GM18526 (cell line): ENCODE results near the gene SECTM1.

Source experiments
- POLR2A ChIP-seq: IDR thresholded peaks from 3 replicates; pipeline ENCODE4 v1.6.1; 2011; ENCODE audit not compliant: insufficient read length; ENCODE audit errors: extremely low read depth

SECTM1 gene

DNA sequence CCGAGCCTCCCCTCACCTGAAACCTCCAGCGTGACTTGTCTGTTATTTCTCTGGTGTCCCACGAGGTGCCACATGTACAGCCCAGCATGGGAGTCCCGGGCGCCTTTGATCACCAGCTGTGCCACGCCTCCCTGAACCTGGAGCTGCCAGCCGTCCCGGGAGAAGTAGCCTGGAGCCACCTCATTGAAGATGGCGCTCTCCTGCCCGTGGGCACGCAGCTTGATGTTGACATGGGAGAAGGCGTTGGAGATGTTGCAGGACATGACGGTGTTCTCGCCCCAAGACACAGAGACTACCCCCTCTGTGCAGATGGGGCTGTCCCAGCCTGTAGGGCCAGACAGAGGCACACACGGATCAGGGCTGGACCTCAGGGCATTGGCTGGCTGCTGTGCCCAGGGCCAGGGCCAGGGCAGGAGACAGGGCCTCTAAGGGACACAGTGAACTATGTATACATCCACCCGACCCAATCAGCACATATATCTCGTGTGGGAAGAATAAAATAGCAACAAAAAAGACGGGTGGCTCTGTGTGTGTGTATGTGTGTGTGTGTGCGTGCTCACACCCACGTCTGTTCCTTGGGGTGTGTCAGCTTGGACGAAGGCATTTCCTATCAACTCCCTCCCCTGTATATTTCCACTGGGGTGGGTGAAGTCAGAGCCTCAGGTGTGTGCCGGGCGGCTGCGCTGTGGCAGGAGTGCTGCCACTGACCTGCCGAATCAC is 8.8 kb downstream of the SECTM1 start:
- no peak for TF ChIP-seq POLR2A

DNA sequence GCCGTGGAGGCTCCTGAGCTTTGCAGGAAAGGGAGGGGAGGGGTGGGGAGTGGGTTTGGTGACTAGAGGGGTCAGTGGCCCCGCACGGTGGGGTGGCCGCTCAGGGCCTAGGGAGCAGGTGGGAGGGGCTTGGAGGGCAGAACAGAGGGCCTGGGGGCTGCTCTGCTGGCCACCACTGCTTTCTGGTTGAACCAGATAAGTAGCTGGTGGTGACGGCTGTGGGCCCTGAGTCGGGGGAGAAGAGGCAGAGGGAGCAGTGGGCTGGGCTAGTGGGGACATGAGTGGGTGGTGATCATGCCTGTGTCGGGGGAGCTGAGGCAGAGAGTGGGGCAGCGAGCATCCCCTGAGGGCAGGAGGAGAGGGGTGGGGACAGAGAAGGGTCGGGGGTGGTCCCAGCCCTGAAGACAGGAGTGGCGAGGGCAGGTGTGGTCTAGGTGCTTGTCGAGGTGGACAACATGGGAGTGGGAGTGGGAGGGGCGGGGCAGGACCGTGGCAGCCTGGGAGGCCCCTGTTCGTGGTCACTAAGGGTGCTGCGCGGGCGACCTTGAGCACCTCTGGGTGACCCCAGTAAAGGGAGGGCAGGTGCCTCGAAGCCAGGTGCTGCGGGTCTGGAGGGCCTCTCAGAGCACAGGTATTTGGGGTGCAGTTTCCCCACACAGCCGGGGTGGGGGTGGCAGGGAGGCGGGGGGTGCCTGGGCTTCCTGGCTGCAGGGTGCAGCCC is 9.9 kb downstream of the SECTM1 start:
- no peak for TF ChIP-seq POLR2A

DNA sequence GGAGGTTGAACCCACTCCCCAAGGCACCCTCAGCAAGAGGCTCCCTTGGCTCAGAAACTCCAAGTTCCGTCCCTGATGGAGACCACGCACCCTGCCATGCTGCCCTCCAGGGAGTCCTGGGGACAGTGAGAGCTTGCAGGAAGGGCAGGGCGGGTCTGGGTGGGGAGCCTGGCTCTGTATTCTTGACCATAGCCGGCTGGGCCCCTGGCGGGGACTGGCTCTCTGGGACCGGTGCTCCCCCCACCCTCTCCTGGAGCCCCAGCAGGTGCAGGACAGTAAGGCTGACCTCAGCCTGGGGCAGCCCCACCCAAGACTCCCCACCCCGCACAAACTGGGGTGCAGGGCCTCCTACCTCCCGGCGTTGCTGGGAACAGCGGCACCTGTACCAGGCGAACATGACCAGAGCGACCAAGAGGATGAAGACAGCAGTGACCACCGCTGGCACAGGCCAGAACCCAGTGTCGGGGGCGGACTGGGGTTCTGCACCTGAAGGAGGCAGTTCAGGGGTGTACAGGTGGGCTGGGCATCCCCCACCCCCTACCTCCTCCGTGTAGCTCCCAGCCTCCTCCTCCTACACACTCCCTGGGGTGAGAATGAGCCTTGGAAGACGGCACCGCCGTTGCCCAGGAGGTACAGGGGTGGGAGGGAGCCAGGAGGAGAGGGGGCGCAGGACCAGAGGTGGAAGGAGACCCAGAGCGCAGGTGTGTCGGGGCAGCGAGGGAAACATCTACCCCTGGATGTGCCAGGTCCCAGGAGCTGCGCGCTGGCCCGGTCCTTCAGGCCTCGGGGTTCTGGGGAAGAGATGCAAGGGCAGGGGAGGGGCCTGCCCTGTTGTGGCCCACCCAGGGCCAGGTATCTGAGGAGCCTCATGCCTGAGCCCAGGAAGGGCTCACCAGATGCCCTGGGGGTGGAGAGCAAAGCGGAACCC is 10.8 kb downstream of the SECTM1 start:
- TF ChIP-seq POLR2A, result no peak

DNA sequence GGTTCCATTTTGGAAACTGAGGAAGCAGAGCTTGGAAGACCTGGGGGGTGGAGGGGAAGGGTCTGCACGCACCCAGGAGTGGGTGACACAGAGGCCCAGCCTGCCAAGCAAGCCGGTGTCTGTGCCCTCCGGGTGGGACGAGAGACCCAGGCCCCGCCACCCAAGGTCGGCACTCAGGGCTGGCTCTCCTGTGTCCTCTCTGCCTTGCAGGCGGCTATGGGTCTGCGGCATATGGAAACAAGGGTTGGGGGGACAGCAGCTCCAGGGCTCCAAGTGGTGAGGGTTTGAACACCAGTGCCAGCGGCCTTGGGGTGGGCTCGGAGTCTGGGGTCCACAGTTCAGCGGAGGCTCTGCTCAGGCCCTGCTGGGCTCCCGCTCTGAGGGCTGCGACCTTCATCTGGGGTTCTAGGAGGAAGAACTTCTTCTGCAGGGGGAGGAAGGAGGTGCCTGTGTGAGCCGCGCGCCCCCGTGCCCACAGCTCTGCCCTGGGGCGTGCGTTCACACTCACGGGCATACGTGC is 11.6 kb downstream of the SECTM1 start:
- TF ChIP-seq POLR2A, result no peak

DNA sequence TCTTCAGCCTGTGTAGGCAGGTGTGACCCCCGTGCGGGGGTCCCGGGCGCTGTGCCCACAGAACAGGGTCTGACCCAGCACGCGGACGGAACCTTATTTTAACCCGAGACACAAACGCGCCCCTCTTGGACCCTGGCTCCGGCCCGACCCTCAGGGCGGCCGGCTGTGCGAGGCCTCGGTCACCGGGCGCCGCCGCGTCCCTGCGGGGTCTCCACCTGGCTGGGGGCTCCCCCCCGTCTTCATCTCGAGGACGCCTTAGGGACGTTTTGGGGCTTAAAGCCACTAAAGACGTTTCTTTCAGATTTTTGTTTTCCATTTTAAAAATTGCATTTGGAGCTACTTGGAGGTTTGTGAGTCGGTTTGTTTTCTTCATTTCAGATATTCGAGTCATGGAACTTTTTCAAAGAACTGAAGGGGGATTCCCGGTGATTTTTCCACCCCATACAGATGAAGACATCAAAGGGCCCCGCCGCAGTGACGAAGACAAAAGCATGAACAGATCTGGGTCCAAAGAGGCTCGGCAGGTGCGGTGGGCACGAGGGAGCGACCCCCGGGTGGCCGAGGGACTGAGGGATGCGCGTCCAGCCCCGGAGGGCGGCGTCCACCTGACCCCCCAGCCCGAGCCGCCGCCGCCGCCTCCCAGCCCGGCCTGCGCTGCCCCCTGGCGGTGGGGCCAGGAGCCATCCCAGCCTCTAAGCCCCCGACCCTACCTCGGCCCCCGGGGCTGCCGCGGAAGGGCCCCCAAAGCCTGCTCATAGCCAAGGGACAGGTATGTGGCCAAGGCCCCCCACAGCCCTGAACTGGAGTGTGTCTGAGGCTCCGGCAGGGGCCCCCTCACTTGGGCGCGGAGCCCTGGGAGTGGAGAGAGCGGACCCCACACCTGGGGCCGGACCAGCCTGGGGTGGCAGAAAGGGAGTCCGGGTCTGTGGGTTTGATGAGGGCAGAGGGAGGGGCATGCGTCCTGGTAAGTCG is 12.3 kb downstream of the SECTM1 start:
- TF ChIP-seq POLR2A, result no peak

DNA sequence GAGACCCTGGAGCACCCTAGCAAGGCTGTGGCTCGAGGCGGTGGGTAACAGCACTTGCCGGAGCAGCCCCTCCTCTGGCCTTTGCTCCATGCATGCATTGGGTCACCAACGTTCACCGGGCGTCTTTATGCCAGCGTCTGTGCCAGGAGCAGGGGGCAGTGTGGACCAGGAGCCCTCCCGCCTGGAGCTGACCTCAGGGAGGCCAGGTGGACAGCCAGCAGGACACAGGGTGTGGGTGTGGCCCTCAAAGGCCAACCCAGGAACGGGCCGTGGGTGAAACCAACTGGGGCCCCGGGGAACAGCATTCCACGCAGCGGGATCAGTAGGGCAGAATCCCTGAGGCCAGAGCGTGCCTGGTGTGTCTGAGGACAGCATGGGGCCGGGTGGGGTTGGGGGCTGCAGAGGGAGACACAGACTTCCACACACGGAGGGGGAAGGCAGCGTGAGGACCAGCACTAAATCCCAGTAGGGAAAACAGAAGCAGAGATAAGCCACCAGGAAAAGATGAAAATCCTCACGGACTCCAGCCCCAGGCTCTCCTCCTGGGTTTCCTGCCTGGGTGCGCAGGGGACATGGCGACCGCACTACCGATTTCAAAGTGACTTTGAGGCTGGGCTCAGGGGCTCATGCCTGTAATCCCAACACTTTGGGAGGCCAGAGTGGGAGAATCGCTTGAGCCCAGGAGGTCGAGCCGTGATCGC is 13.3 kb downstream of the SECTM1 start:
- TF ChIP-seq POLR2A, result no peak

DNA sequence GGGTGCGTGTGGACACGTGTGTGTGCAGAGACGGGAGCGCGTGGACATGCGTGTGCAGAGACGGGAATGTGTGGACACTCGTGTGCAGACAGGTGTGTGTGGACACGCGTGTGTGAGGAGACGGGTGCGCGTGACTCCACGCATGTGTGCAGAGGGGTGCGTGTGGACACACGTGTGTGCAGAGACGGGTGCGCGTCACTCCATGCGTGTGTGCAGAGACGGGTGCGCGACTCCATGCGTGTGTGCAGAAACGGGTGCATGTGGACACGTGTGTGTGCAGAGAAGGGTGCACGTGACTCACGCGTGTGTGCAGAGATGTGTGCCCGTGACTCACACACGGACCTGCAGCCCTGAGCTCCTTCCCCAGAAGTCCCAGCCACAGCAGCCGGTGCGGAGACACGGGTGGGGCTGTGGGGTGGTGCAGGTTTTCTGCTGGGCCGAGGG is 13.9 kb downstream of the SECTM1 start:
- no peak for TF ChIP-seq POLR2A

DNA sequence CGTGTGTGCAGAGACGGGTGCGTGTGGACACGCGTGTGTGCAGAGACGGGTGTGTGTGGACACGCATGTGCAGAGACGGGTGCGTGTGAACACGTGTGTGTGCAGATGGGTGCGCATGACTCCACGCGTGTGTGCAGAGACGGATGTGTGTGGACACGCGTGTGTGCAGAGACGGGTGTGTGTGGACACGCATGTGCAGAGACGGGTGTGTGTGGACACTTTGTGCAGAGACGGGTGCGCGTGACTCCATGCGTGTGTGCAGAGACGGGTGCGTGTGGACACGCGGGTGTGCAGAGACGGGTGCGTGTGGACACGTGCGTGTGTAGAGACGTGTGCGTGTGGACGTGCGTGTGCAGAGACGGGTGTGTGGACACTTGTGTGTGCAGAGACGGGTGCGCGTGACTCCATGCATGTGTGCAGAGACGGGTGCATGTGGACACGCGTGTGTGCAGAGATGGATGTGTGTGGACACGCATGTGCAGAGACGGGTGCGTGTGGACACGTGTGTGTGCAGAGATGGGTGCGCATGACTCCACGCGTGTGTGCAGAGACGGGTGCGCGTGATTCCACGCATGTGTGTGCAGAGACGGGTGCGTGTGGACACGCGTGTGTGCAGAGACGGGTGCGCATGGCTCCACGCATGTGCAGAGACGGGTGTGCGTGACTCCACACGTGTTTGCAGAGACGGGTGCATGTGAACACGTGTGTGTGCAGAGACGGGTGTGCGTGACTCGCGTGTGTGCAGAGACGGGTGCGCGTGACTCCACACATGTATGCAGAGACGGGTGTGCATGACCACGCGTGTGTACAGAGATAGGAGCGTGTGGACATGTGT is 14.6 kb downstream of the SECTM1 start:
- TF ChIP-seq POLR2A, result no peak

DNA sequence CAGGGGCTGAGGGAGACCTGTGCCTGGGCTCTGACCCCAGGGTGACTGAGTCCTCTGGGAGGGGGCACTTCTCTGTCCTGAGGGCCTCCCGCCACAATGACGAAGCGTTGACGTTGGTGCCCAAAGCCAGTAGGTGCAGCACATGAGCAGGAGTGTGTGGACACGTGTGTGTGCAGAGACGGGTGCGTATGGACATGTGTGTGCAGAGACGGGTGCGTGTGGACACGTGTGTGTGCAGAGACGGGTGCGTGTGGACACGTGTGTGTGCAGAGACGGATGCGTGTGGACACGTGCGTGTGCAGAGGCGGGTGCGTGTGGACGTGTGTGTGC is 15.4 kb downstream of the SECTM1 start:
- no peak for TF ChIP-seq POLR2A

DNA sequence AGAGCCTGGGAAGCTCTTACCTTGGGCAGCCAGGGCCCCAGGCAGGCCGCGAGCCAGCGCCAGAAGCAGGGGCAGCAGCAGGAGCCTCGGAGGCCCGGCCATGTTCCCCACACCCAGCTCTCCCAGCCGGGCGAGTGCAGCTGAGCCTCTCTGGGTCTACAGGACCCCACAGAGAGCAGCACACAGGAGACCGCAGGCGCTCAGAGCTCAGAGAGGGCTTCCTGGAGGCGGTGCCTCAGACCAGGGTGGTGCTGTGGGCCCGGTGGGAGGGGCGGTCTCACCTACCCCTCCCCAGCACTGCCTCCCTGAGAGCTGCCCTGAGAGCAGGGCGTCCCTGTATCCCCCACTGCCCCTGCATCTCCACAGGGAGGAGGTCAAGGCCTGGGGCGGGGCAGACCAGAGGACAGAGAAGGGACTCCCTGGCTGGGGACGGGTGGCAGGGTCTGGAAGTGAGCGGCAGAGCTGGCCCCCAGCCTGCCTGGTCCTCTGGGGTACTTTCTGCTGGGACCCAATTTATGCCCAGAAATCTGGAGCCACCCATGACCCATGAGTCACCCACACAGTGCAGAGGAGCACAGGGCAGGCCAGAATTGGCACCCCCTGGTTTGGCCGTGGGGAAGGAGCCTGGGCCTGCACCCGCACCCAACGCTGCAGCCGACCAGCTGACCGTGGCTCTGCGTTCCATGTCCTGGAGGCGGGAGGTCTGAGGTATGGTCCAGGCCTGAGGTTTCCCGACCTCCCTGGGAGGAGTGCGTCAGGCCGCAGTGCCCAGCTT is 16.0 kb downstream of the SECTM1 start, which contains the start of gene CD7:
Gene CD7, minus strand, starts transcription at position 215 of the 775 bp plus-strand sequence. Its CDS starts 113 bp downstream, at position 102.
- TF ChIP-seq POLR2A, result no peak

DNA sequence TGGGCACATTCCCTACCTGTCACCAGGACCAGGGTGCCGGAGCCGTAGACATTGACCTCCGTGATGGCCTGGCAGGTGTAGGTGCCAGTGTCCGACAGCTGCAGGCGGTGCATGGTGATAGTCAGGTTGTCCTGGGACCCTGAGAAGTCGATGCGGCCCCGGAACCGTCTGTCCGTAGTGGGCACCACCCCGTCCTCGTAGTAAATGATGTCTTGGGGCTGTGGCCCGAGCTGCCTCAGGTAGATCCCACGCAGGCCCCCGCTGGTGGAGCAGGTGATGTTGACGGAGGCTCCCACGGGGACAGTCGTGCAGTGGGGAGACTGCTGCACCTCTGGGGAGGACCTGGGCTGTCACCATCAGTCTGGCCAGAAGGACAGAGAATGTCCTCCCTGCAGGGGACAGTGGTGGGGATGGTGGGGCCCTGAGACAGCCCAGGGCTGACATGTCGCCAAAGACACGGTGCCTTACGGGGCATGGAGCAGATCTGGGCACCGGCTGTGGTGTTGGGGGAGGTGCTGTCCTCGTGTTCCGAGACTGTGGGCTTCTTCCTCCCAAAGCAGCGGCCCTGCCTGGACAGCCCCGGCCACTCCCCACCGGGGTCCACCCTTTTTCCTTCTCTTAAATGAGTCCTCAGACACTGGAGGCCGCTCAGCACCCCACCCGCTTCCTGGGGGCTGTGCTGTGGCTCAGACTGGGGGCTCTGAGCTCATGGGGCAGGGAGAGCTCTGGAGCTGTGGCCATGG is 16.7 kb downstream of the SECTM1 start:
- no peak for TF ChIP-seq POLR2A

DNA sequence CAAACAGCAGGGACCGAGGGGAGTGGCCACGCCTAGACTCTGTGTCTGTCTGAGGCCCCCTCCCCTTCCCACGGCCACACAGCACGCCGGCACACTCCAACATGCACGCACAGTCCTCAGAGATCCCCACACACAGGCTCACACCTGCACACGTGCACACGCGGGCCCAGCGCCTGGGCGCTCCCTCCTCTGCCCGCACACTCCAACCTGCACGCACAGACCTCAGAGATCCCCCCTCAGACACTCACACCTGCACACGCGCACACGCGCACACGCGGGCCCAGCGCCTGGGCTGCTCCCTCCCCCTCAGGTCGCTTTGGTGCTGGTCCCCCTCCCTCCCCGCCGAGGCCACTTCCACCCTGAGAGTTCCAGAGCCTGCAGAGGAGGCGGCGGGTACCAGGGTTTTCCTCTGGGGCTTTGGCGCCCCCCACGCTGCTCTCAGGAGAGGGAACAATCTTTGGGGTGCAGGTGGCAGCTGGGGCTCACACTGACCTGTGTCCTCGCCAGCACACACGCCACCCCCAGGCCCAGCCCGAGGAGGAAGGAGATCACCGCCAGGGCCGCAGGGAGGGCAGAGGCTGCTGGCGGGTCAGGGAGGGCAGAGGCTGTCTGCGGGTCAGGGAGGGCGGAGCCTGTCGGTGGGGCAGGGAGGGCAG is 17.7 kb downstream of the SECTM1 start:
- TF ChIP-seq POLR2A, result no peak
